Kidney (tissue), 14 donors: ENCODE results near the gene TPST1. TPM values are rescaled to one million over a fixed set of nuclear protein-coding genes. Genes with fewer than 3 reads are reported as not detected.

Experiments used
- DNase-seq, 5 donors: peaks; one replicate each; pipeline ENCODE4 v3.0.0-alpha.2; 2013 to 2020
- FAIRE-seq: peaks from 2 replicates; lab custom pipeline; 2012; peaks lifted over from hg19 to GRCh38; lab: Jason Lieb, UNC
- H3K27ac ChIP-seq, 2 donors: one replicate each; pipeline ENCODE4 v1.7.0; 2013; ENCODE audit warnings: low read depth in 2 of 2, low read length in 2 of 2, inconsistent platforms in 1 of 2
- H3K27me3 ChIP-seq: one replicate; pipeline ENCODE4 v1.7.1; 2013; ENCODE audit warnings: low read length, inconsistent platforms; ENCODE audit not compliant: control insufficient read depth, insufficient read depth
- H3K36me3 ChIP-seq, 3 donors: one replicate each; pipeline versions ENCODE4 v1.7.0 to v1.7.1; 2013; ENCODE audit warnings: low read length in 3 of 3, control low read depth in 1 of 3, inconsistent platforms in 1 of 3; ENCODE audit not compliant: insufficient read depth in 3 of 3, control insufficient read depth in 2 of 3
- H3K4me1 ChIP-seq, 3 donors: one replicate each; pipeline versions ENCODE4 v1.7.0 to v1.7.1; 2013; ENCODE audit warnings: low read length in 3 of 3, inconsistent platforms in 1 of 3, low read depth in 1 of 3; ENCODE audit not compliant: control insufficient read depth in 2 of 3, insufficient read depth in 2 of 3
- H3K4me3 ChIP-seq, 3 donors: one replicate each; pipeline versions ENCODE4 v1.7.0 to v1.8.1; 2013; ENCODE audit warnings: low read length in 3 of 3, control low read depth in 1 of 3, inconsistent platforms in 1 of 3
- H3K9ac ChIP-seq, 3 donors: one replicate each; pipeline versions ENCODE4 v1.7.0 to v1.7.1; 2013; ENCODE audit warnings: low read length in 3 of 3, control low read depth in 1 of 3, inconsistent platforms in 1 of 3
- H3K9me3 ChIP-seq, 3 donors: one replicate each; pipeline versions ENCODE4 v1.7.0 to v1.7.1; 2013; ENCODE audit warnings: low read length in 3 of 3, control low read depth in 1 of 3, inconsistent platforms in 1 of 3; ENCODE audit not compliant: control insufficient read depth in 2 of 3, insufficient read depth in 1 of 3
- CTCF ChIP-seq: IDR thresholded peaks from 3 replicates; pipeline ENCODE4 v1.5.1; 2012; ENCODE audit warnings: mild to moderate bottlenecking, moderate library complexity, borderline replicate concordance; ENCODE audit not compliant: insufficient read depth; ENCODE audit errors: extremely low read depth
- intact Hi-C: fragments of 100-400 bp; cut with DNase I; formaldehyde crosslinking; loops from one replicate; pipeline ENCODE4 v1.11.1; 2022
- polyA plus RNA-seq: library from polyadenylated mRNA; stranded (reverse); fragments of 350-450 nt; fragmentation: Illumina TruSeq; extraction: RNeasy Lipid Tissue Mini Kit (QIAGEN cat#74804); gene quantifications from one replicate; pipeline ENCODE4 v1.2.3, GENCODE V29; 2014; ENCODE audit warnings: low read depth, low replicate concordance; ENCODE audit not compliant: insufficient read depth
- total RNA-seq: library from RNA; stranded (reverse); fragmentation: NEBNext Ultra II Directional; extraction: Animal tissue kit (Norgen Biotek cat#: 25700); gene quantifications from one replicate; pipeline ENCODE4 v1.2.1, GENCODE V29; 2021
- donor health status: control.
- donor health status: control.
- donor health status: control.
- donor health status: control.
- donor health status: control.
- donor health status: DM: yes; HTN: yes; CAD: no.
- donor health status: Normal renal cell carcinoma (clear cell type).

TPST1 gene
- total and polyA plus RNA-seq, 2 donors from 2014 or later = 23.6 to 35.7 TPM

- Histone ChIP-seq H3K4me1 (peaks cover 0 to 8% (median 5%) of the 10 kb centered on the region in 3 donors), H3K27me3 (no peaks in the 10 kb centered on the region), H3K4me3 (no peak overlapping the region), H3K9me3 (no peaks in the 10 kb centered on the region), H3K9ac (no peak overlapping the region), H3K27ac (no peak overlapping the region), H3K36me3 (no peaks in the 10 kb centered on the region)
- FAIRE-seq (no peak), DNase-seq (no peak)
- no peak for TF ChIP-seq CTCF
- intact Hi-C loops = no loop called here
Measured at GRCh38 chr7:66310620-66311019, 105.5 kb downstream of the TPST1 start.

GRCh38 chr7:66313886-66314568, 108.9 kb downstream of the TPST1 start:
- no peaks in the 10 kb centered on the region for H3K27me3 ChIP-seq
- DNase-seq (no peak), FAIRE-seq (no peak)
- intact Hi-C loops = no loop called here
- H3K4me3 ChIP-seq = no peak overlapping the region
- peaks cover 0 to 5% (median 4%) of the 10 kb centered on the region in 3 donors for H3K4me1 ChIP-seq
- H3K9me3 ChIP-seq = no peaks in the 10 kb centered on the region
- H3K9ac ChIP-seq = no peak overlapping the region
- no peak overlapping the region for H3K27ac ChIP-seq
- no peaks in the 10 kb centered on the region for H3K36me3 ChIP-seq
- TF ChIP-seq CTCF = no peak

GRCh38 chr7:66315192-66315591, 110.1 kb downstream of the TPST1 start:
- DNase-seq = no peak
- Histone ChIP-seq H3K36me3 (no peaks in the 10 kb centered on the region), H3K9me3 (no peaks in the 10 kb centered on the region), H3K27ac (no peak overlapping the region), H3K9ac (no peak overlapping the region), H3K4me1 (peaks cover 0 to 4% (median 3%) of the 10 kb centered on the region in 3 donors), H3K27me3 (no peaks in the 10 kb centered on the region), H3K4me3 (no peak overlapping the region)
- TF ChIP-seq CTCF = no peak
- intact Hi-C loops = no loop called here
- no peak for FAIRE-seq
